Right lobe of liver (tissue), 6 donors: ENCODE results near the gene LY6G6D. TPM values are rescaled to one million over a fixed set of nuclear protein-coding genes. Genes with fewer than 3 reads are reported as not detected.

Source experiments
- ATAC-seq, 4 donors: fragments of 200-7000 bp; cut with Tn5 transposase; one replicate each; pipeline ENCODE4 v1.9.1; 2020; ENCODE audit warnings: mild to moderate bottlenecking in 4 of 4, moderate library complexity in 4 of 4
- DNase-seq, 3 donors: peaks; one replicate each; pipeline ENCODE4 v3.0.0-alpha.2; 2020
- H3K27ac ChIP-seq, 3 donors: fragments of 200-600 bp; one replicate each; pipeline ENCODE4 v1.8.0; 2022
- H3K27me3 ChIP-seq, 2 donors: fragments of 200-600 bp; one replicate each; pipeline ENCODE4 v1.8.0; 2022
- H3K36me3 ChIP-seq, 4 donors: fragments of 200-600 bp; sonication (generic) in 1 of 4; one replicate each; pipeline versions ENCODE4 v1.5.1 to v1.8.0; 2017 to 2022; ENCODE audit warnings: control low read depth in 1 of 4
- H3K4me1 ChIP-seq, 4 donors: fragments of 200-600 bp; sonication (generic) in 1 of 4; one replicate each; pipeline versions ENCODE4 v1.5.1 to v1.8.0; 2017 to 2022; ENCODE audit warnings: control low read depth in 1 of 4
- H3K4me3 ChIP-seq, 3 donors: fragments of 200-600 bp; one replicate each; pipeline ENCODE4 v1.8.0; 2022
- H3K9me3 ChIP-seq, 4 donors: fragments of 200-600 bp; sonication (generic) in 1 of 4; one replicate each; pipeline versions ENCODE4 v1.5.1 to v1.8.0; 2017 to 2022; ENCODE audit warnings: control low read depth in 1 of 4
- CTCF ChIP-seq, 4 donors: fragments of 200-600 bp in 3 of 4; fragments of 450-650 bp in 1 of 4; IDR thresholded peaks; one replicate each; pipeline versions ENCODE4 v1.5.1 to v1.8.0; 2016 to 2022; ENCODE audit warnings: antibody characterized with exemption in 4 of 4, mild to moderate bottlenecking in 2 of 4
- POLR2A ChIP-seq: fragments of 450-650 bp; IDR thresholded peaks from one replicate; pipeline ENCODE4 v1.6.1; 2017; ENCODE audit warnings: antibody characterized with exemption, mild to moderate bottlenecking
- WGBS: methylation state at CpG from one replicate; pipeline ENCODE4 v1.1.6; 2018; ENCODE audit warnings: low coverage, low lambda C conversion rate; ENCODE audit not compliant: insufficient coverage; ENCODE audit errors: missing lambda C conversion rate; 5-methylcytosine and 5-hydroxymethylcytosine counted together
- intact Hi-C, 2 donors: fragments of 100-400 bp; cut with DNase I; formaldehyde crosslinking; loops; one replicate each; pipeline versions ENCODE4 v1.11.2 to v1.14.1; 2022
- total RNA-seq, 6 experiments: library from RNA; depleted of rRNA in 2 of 6; stranded (reverse); fragments of >200 nt in 2 of 6; fragmentation: NEBNext Ultra II Directional in 3 of 6; extraction: Animal tissue kit (Norgen Biotek cat#: 25700) in 3 of 6; gene quantifications; one replicate each; pipeline versions ENCODE4 v1.1.0 to v1.2.4, GENCODE V29; 2016 to 2023
- donor health status: DM: no; HTN: yes; CAD: no.
- donor health status: DM: no; HTN: no; CAD: no.
- donor health status: DM: no; HTN: no; CAD: no.
- donor health status: DM: no; HTN: yes; CAD: no.
- donor health status: DM: no; HTN: yes; CAD: no.

The LY6G6D gene
- total RNA-seq, 6 experiments from 2014 or later: not detected

- peak in 1 of 3 donors; percentile 48 for DNase-seq
- H3K27me3 ChIP-seq: no peaks in the 10 kb centered on the region
- no peak for ATAC-seq
- intact Hi-C loops: no loop called here
- TF ChIP-seq POLR2A (no peak), CTCF (IDR thresholded peaks at IDR 0.05) (no peak)
- H3K27ac ChIP-seq: peak overlapping the region in 2 of 3 donors; percentile 81 to 85
- H3K4me1 ChIP-seq: peaks cover 0 to 13% (median 2%) of the 10 kb centered on the region in 4 donors
- WGBS: 91% methylated on average over 9 of the region's 11 CpGs
- H3K4me3 ChIP-seq: peak overlapping the region in 1 of 3 donors; percentile 68
- no peaks in the 10 kb centered on the region for H3K9me3 ChIP-seq
- H3K36me3 ChIP-seq: peaks cover 8 to 39% (median 15%) of the 10 kb centered on the region in 4 donors
Measured at GRCh38 chr6:31730631-31731086, 15.5 kb downstream of the LY6G6D start.

DNA sequence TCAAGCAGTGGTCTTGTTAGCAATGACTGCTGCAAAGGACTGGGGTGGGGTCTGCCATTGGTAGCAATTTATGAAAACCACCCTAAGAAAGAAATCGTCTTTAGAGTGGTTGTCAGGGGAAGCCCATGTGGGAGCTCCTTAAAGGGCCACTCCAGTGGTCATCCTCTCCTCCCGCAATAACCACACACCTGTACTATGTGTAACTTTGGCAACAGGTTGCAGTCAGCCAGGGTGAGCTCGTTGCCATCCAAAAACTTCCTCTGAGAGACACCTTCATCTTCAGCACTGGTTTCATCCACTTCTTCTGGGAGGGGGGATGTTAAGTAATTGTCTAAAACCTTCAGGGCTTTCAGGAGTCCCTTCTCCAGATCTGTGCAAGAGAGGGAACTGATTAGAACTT, 16.9 kb downstream of the LY6G6D start:
- WGBS: 63% methylated on average over 1 of the region's 3 CpGs
- H3K27ac ChIP-seq: peak overlapping the region in 2 of 3 donors; percentile 12 to 28
- no peaks in the 10 kb centered on the region for H3K27me3 ChIP-seq
- peaks cover 0 to 20% (median 5%) of the 10 kb centered on the region in 4 donors for H3K4me1 ChIP-seq
- H3K36me3 ChIP-seq: peaks cover 8 to 34% (median 15%) of the 10 kb centered on the region in 4 donors
- H3K4me3 ChIP-seq: no peak overlapping the region
- ATAC-seq (no peak), DNase-seq (no peak)
- no peaks in the 10 kb centered on the region for H3K9me3 ChIP-seq
- intact Hi-C loops: no loop called here
- TF ChIP-seq POLR2A: no peak
- TF ChIP-seq CTCF (IDR thresholded peaks at IDR 0.05): no peak

GRCh38 chr6:31733734-31734133, 18.6 kb downstream of the LY6G6D start:
- 93% methylated on average over 3 of the region's 4 CpGs for WGBS
- ATAC-seq: no peak

DNA sequence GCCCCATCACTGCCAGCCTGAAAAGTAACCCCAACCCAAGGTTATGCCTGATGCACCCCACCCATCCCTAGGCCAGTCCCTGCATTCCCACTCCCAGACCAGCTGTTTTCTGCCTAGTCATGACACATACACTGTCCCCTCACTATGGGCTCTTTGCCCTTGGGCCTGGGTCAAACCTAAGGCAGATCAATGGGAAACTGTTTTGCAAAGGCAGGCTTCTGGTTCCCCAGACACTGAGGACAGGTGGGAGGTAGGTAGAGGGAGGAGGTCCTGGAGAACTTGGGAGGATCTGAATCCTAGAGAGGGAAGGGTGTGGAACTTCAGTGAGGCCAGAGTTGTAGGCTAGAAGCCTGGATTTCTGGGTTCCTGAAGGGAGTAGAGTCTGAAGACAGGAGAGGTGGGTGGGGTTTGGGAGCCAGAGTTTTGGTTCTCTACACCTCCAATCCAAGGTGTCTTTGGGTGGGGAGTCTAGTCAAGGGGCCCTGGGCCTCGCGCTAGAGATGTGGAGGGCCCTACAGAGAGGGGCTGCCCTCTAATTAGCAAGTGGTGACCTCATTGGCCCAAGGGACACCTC, 19.2 kb downstream of the LY6G6D start:
- TF ChIP-seq POLR2A (no peak), CTCF (IDR thresholded peaks at IDR 0.05) (no peak)
- ATAC-seq: no peak
- DNase-seq: peak in 1 of 3 donors; percentile 59
- intact Hi-C loops: no loop called here
- no peaks in the 10 kb centered on the region for H3K9me3 ChIP-seq
- WGBS: no CpG with 5 or more reads among the region's 2 CpGs
- peaks cover 8 to 34% (median 15%) of the 10 kb centered on the region in 4 donors for H3K36me3 ChIP-seq
- H3K27me3 ChIP-seq: no peaks in the 10 kb centered on the region
- peak overlapping the region; percentile 68 to 97 (median 74) for H3K27ac ChIP-seq
- peak overlapping the region; percentile 58 to 74 (median 71) for H3K4me3 ChIP-seq
- H3K4me1 ChIP-seq: peaks cover 0 to 36% (median 5%) of the 10 kb centered on the region in 4 donors

More at GRCh38 chr6:31733734-31734133, 18.6 kb downstream of the LY6G6D start:
- H3K9me3 ChIP-seq: no peaks in the 10 kb centered on the region
- H3K27ac ChIP-seq: peak overlapping the region in 1 of 3 donors; percentile 97
- peaks cover 0 to 36% (median 5%) of the 10 kb centered on the region in 4 donors for H3K4me1 ChIP-seq
- peaks cover 8 to 34% (median 15%) of the 10 kb centered on the region in 4 donors for H3K36me3 ChIP-seq
- no peaks in the 10 kb centered on the region for H3K27me3 ChIP-seq
- TF ChIP-seq POLR2A (no peak), CTCF (IDR thresholded peaks at IDR 0.05) (no peak)
- intact Hi-C loops: no loop called here
- no peak overlapping the region for H3K4me3 ChIP-seq
- DNase-seq: no peak
